ENCODE measurements around the gene KREMEN2.

The KREMEN2 gene

GRCh38 chr16:2966043-2966807 lies 2.1 kb downstream of the KREMEN2 start:
- no peak for DNase-seq

GRCh38 chr16:2966808-2967191 lies 2.7 kb downstream of the KREMEN2 start:
- no peak for DNase-seq

- DNase-seq, result no peak
Observed at GRCh38 chr16:2967211-2967631, 3.1 kb downstream of the KREMEN2 start.

GRCh38 chr16:2967721-2968161 lies 3.7 kb downstream of the KREMEN2 start:
- DNase-seq, result no peak

GRCh38 chr16:2968368-2968737 lies 4.3 kb downstream of the KREMEN2 start:
- no peak for DNase-seq

GRCh38 chr16:2968738-2969544 lies 4.9 kb downstream of the KREMEN2 start, which contains the start of gene PAQR4:
Gene PAQR4 (plus strand): TSS chr16:2969348. CDS start chr16:2969675, 327 bp downstream.
- DNase-seq, result peak in 3 of 4 experiments; percentile 30 to 65 (median 32)

- peak in 2 of 4 experiments; percentile 30 to 43 for DNase-seq
Observed at GRCh38 chr16:2969545-2970521, 5.8 kb downstream of the KREMEN2 start.

- no peak for DNase-seq
Observed at GRCh38 chr16:2970563-2970962, 6.5 kb downstream of the KREMEN2 start.

GRCh38 chr16:2971134-2971984 lies 7.3 kb downstream of the KREMEN2 start:
- DNase-seq, result no peak

- no peak for DNase-seq
Observed at GRCh38 chr16:2971985-2972784, 8.1 kb downstream of the KREMEN2 start.

GRCh38 chr16:2973093-2973492 lies 9.0 kb downstream of the KREMEN2 start:
- no peak for DNase-seq

GRCh38 chr16:2973605-2974318 lies 9.7 kb downstream of the KREMEN2 start:
- DNase-seq, result no peak

- no peak for DNase-seq
Observed at GRCh38 chr16:2974319-2975056, 10.4 kb downstream of the KREMEN2 start.

GRCh38 chr16:2975161-2975795 lies 11.2 kb downstream of the KREMEN2 start:
- DNase-seq, result no peak

- DNase-seq, result no peak
Observed at GRCh38 chr16:2976201-2976600, 12.1 kb downstream of the KREMEN2 start.

- no peak for DNase-seq
Observed at GRCh38 chr16:2976673-2977072, 12.6 kb downstream of the KREMEN2 start.

GRCh38 chr16:2977440-2977839 lies 13.4 kb downstream of the KREMEN2 start:
- DNase-seq, result no peak

GRCh38 chr16:2979669-2980226 lies 15.7 kb downstream of the KREMEN2 start:
- DNase-seq, result no peak

All from activated naive CD4-positive, alpha-beta T cell (primary cell).